Fibroblast of lung (primary cell): ENCODE data around the gene CRELD2. TPM values are rescaled to one million over a fixed set of nuclear protein-coding genes. Genes with fewer than 3 reads are reported as not detected.

Experiments used
- DNase-seq, 2 donors: peaks; one replicate each; pipeline versions ENCODE4 v3.0.0 to v3.0.0-alpha.2; 2010; ENCODE audit warnings: low read depth in 2 of 2
- H2AFZ ChIP-seq: 2 replicates; pipeline ENCODE4 v1.5.1; 2012; ENCODE audit warnings: low read length, control low read depth, inconsistent platforms
- H3K27ac ChIP-seq: 2 replicates; pipeline ENCODE4 v1.5.1; 2011; ENCODE audit warnings: low read length, control low read depth; ENCODE audit not compliant: insufficient read depth
- H3K27me3 ChIP-seq: 2 replicates; pipeline ENCODE4 v1.5.1; 2011; ENCODE audit warnings: mild to moderate bottlenecking, low read length; ENCODE audit not compliant: control insufficient read depth, insufficient read depth
- H3K36me3 ChIP-seq: 2 replicates; pipeline ENCODE4 v1.5.1; 2011; ENCODE audit warnings: low read length; ENCODE audit not compliant: control insufficient read depth, insufficient read depth
- H3K4me1 ChIP-seq: 2 replicates; pipeline ENCODE4 v1.5.1; 2011; ENCODE audit warnings: low read length; ENCODE audit not compliant: control insufficient read depth, insufficient read depth; ENCODE audit errors: extremely low read depth
- H3K4me2 ChIP-seq: 2 replicates; pipeline ENCODE4 v1.5.1; 2011; ENCODE audit warnings: low read length, control low read depth; ENCODE audit not compliant: insufficient read depth; ENCODE audit errors: extremely low read depth
- H3K4me3 ChIP-seq, 4 experiments: fragments of 200-600 bp in 1 of 4; sonication (generic) in 1 of 4; replicated peaks in 1 of 4; 2 replicates each; pipeline ENCODE4 v1.5.1; 2011 to 2016; ENCODE audit warnings: low read length in 4 of 4, low read depth in 3 of 4, mild to moderate bottlenecking in 3 of 4, control low read depth in 2 of 4, inconsistent platforms in 1 of 4, mixed read lengths in 1 of 4; ENCODE audit not compliant: insufficient read depth in 1 of 4; ENCODE audit errors: control extremely low read depth in 1 of 4
- H3K79me2 ChIP-seq: 2 replicates; pipeline ENCODE4 v1.5.1; 2012; ENCODE audit warnings: mild to moderate bottlenecking, low read length, inconsistent platforms; ENCODE audit not compliant: control insufficient read depth, insufficient read depth
- H3K9ac ChIP-seq: 2 replicates; pipeline ENCODE4 v1.5.1; 2011; ENCODE audit warnings: mild to moderate bottlenecking, low read length, control low read depth; ENCODE audit not compliant: insufficient read depth
- H3K9me3 ChIP-seq: 2 replicates; pipeline ENCODE4 v1.5.1; 2012; ENCODE audit warnings: low read depth, low read length; ENCODE audit not compliant: control insufficient read depth, insufficient read depth
- H4K20me1 ChIP-seq: 2 replicates; pipeline ENCODE4 v1.5.1; 2011; ENCODE audit warnings: low read length; ENCODE audit not compliant: control insufficient read depth, insufficient read depth; ENCODE audit errors: extremely low read depth
- CTCF ChIP-seq, 2 donors: IDR thresholded peaks in 1 of 2; conservative IDR thresholded peaks in 1 of 2; 1 replicate in 1 of 2; 2 replicates in 1 of 2; pipeline ENCODE4 v1.5.1; 2011 to 2012; ENCODE audit warnings: low read length in 2 of 2, control low read depth in 1 of 2, inconsistent platforms in 1 of 2, low read depth in 1 of 2, mild to moderate bottlenecking in 1 of 2
- EZH2 ChIP-seq: IDR thresholded peaks from 2 replicates; pipeline ENCODE4 v1.5.1; 2012; ENCODE audit warnings: low read length, control low read depth, mild to moderate bottlenecking; ENCODE audit errors: missing control alignments
- polyA plus RNA-seq, 2 donors: library from polyadenylated mRNA; depleted of rRNA in 1 of 2; stranded (reverse) in 1 of 2; unstranded in 1 of 2; fragments of >200 nt; gene quantifications; 2 replicates each; pipeline ENCODE4 v1.2.1, GENCODE V29; 2011 to 2012; ENCODE audit warnings: missing spikeins in 1 of 2
- total RNA-seq: library from RNA; depleted of rRNA; stranded (reverse); fragments of >200 nt; gene quantifications from 2 replicates; pipeline ENCODE4 v1.2.1, GENCODE V29; 2014

Gene CRELD2
- total and polyA plus RNA-seq, 2 donors (not counting 1 experiment from before 2014, with no cell fraction given): 45.3 to 56.6 TPM

- no peak for TF ChIP-seq EZH2
- no peak for TF ChIP-seq CTCF (conservative IDR thresholded peaks at IDR 0.05 in 1 of 2, IDR thresholded peaks at IDR 0.05 in 1 of 2; ENCODE audit: low read depth in 1 of 2, low read length in 2 of 2)
- Histone ChIP-seq H3K36me3 (peaks cover 25% of the 10 kb centered on the region), H3K4me1 (peaks cover 33% of the 10 kb centered on the region), H3K27ac (peak overlapping the region; percentile 85), H3K27me3 (no peaks in the 10 kb centered on the region), H4K20me1 (no peaks in the 10 kb centered on the region), H2AFZ (no peak overlapping the region), H3K9ac (peak overlapping the region; percentile 16), H3K4me2 (no peak overlapping the region), H3K4me3 (no peak overlapping the region), H3K79me2 (peaks cover 33% of the 10 kb centered on the region), H3K9me3 (no peaks in the 10 kb centered on the region)
- DNase-seq: no peak
Observed at GRCh38 chr22:49966041-49966773, 47.8 kb downstream of the CRELD2 start.

GRCh38 chr22:49966774-49967705, 48.6 kb downstream of the CRELD2 start:
- no peak for TF ChIP-seq CTCF (conservative IDR thresholded peaks at IDR 0.05 in 1 of 2, IDR thresholded peaks at IDR 0.05 in 1 of 2; ENCODE audit: low read depth in 1 of 2, low read length in 2 of 2)
- TF ChIP-seq EZH2: no peak
- peak overlapping the region; percentile 69 for H3K4me2 ChIP-seq
- H4K20me1 ChIP-seq: no peaks in the 10 kb centered on the region
- peaks cover 20% of the 10 kb centered on the region for H3K36me3 ChIP-seq
- DNase-seq: peak in 1 of 2 donors; percentile 67
- no peak overlapping the region for H2AFZ ChIP-seq
- H3K9me3 ChIP-seq: no peaks in the 10 kb centered on the region
- peak overlapping the region in 3 of 4 experiments; percentile 9 to 38 (median 22) for H3K4me3 ChIP-seq
- peaks cover 33% of the 10 kb centered on the region for H3K4me1 ChIP-seq
- H3K27ac ChIP-seq: peak overlapping the region; percentile 85
- H3K79me2 ChIP-seq: peaks cover 25% of the 10 kb centered on the region
- no peaks in the 10 kb centered on the region for H3K27me3 ChIP-seq
- H3K9ac ChIP-seq: peak overlapping the region; percentile 51

GRCh38 chr22:49967706-49968208, 49.3 kb downstream of the CRELD2 start:
- Histone ChIP-seq H3K4me2 (peak overlapping the region; percentile 69), H3K9ac (peak overlapping the region; percentile 51)

More at GRCh38 chr22:49967706-49968208, 49.3 kb downstream of the CRELD2 start:
- Histone ChIP-seq H3K36me3 (peaks cover 17% of the 10 kb centered on the region), H3K9me3 (no peaks in the 10 kb centered on the region), H3K79me2 (peaks cover 21% of the 10 kb centered on the region), H3K4me3 (peak overlapping the region in 3 of 4 experiments; percentile 9 to 38 (median 22)), H3K4me1 (peaks cover 32% of the 10 kb centered on the region), H3K27ac (peak overlapping the region; percentile 85), H4K20me1 (no peaks in the 10 kb centered on the region), H3K27me3 (no peaks in the 10 kb centered on the region), H2AFZ (no peak overlapping the region)
- no peak for TF ChIP-seq EZH2
- no peak for TF ChIP-seq CTCF (conservative IDR thresholded peaks at IDR 0.05 in 1 of 2, IDR thresholded peaks at IDR 0.05 in 1 of 2; ENCODE audit: low read depth in 1 of 2, low read length in 2 of 2)
- DNase-seq: peak in 1 of 2 donors; percentile 75
